HL-60/S4 (cell line): Measurements from ENCODE around the gene MEI1.
"Not testable (repeated sequence)": the region's sequence is repeated elsewhere in the genome, so short reads cannot be mapped to it uniquely, and the experiment has no call there.

ENCODE experiments used
- in situ Hi-C: fragments of 300-500 bp; cut with MboI; formaldehyde crosslinking; loops from 2 replicates; pipeline ENCODE4 v1.14.3; 2022; ENCODE audit warnings: low sequenced_read_pairs

The MEI1 gene

GRCh38 chr22:41699264-41700107 is at the start of gene MEI1:
MEI1 (plus strand) TSS chr22:41699503; CDS start chr22:41699539, 36 bp downstream.
- in situ Hi-C loops: loop anchor here (10.0 to 25.0 kb wide), 2 partner anchors 245 to 763 kb away; partner anchors contain the start of gene CENPM

GRCh38 chr22:41650229-41650628 is 49.1 kb upstream of the MEI1 start:
- in situ Hi-C loops: no loop called here

GRCh38 chr22:41650821-41651220 is 48.5 kb upstream of the MEI1 start:
- in situ Hi-C loops: no loop called here

- in situ Hi-C loops: no loop called here
Measured at GRCh38 chr22:41654322-41654721, 45.0 kb upstream of the MEI1 start.

- in situ Hi-C loops: no loop called here
Measured at GRCh38 chr22:41656556-41656955, 42.7 kb upstream of the MEI1 start.

GRCh38 chr22:41657709-41658108 is 41.6 kb upstream of the MEI1 start:
- in situ Hi-C loops: no loop called here

- in situ Hi-C loops: no loop called here
Measured at GRCh38 chr22:41658869-41659268, 40.4 kb upstream of the MEI1 start.

GRCh38 chr22:41659941-41660340 is 39.4 kb upstream of the MEI1 start:
- in situ Hi-C loops: loop anchor here (10.0 kb wide), 1 partner anchor 285 kb away; the partner anchor contains the start of gene CENPM

GRCh38 chr22:41660416-41660815 is 38.9 kb upstream of the MEI1 start:
- in situ Hi-C loops: loop anchor here (10.0 kb wide), 1 partner anchor 284 kb away; the partner anchor contains the start of gene CENPM

GRCh38 chr22:41661088-41661487 is 38.2 kb upstream of the MEI1 start:
- in situ Hi-C loops: loop anchor here (10.0 kb wide), 1 partner anchor 284 kb away; the partner anchor contains the start of gene CENPM

GRCh38 chr22:41661713-41662112 is 37.6 kb upstream of the MEI1 start:
- in situ Hi-C loops: loop anchor here (10.0 kb wide), 1 partner anchor 283 kb away; the partner anchor contains the start of gene CENPM

GRCh38 chr22:41663594-41663993 is 35.7 kb upstream of the MEI1 start:
- in situ Hi-C loops: loop anchor here (10.0 kb wide), 1 partner anchor 281 kb away; the partner anchor contains the start of gene CENPM

- in situ Hi-C loops: loop anchor here (10.0 kb wide), 1 partner anchor 280 kb away; the partner anchor contains the start of gene CENPM
Measured at GRCh38 chr22:41664490-41664889, 34.8 kb upstream of the MEI1 start.

GRCh38 chr22:41664951-41665350 is 34.4 kb upstream of the MEI1 start:
- in situ Hi-C loops: loop anchor here (10.0 kb wide), 1 partner anchor 280 kb away; the partner anchor contains the start of gene CENPM

GRCh38 chr22:41668971-41669911 is 30.1 kb upstream of the MEI1 start:
- in situ Hi-C loops: loop anchor here (10.0 kb wide), 1 partner anchor 276 kb away; the partner anchor contains the start of gene CENPM

GRCh38 chr22:41672096-41672495 is 27.2 kb upstream of the MEI1 start:
- in situ Hi-C loops: not testable (repeated sequence)

- in situ Hi-C loops: no loop called here
Measured at GRCh38 chr22:41672780-41673509, 26.4 kb upstream of the MEI1 start.

- in situ Hi-C loops: loop anchor here (25.0 kb wide), 1 partner anchor 787 kb away; no protein-coding TSS in a partner anchor
Measured at GRCh38 chr22:41674846-41675340, 24.4 kb upstream of the MEI1 start.

GRCh38 chr22:41676134-41676533 is 23.2 kb upstream of the MEI1 start:
- in situ Hi-C loops: loop anchor here (25.0 kb wide), 1 partner anchor 786 kb away; no protein-coding TSS in a partner anchor

- in situ Hi-C loops: loop anchor here (25.0 kb wide), 1 partner anchor 781 kb away; no protein-coding TSS in a partner anchor
Measured at GRCh38 chr22:41681616-41682015, 17.7 kb upstream of the MEI1 start.
